HepG2 (cell line): ENCODE results near the gene CAP2.

ENCODE experiments used
- CENPX ChIP-seq: sonication (generic); formaldehyde crosslinking; IDR thresholded peaks from 2 replicates; pipeline ENCODE4 v1.9.0; 2021; ENCODE audit warnings: mild to moderate bottlenecking, missing genetic modification reagents, moderate library complexity
- ETV6 ChIP-seq: sonication (generic); formaldehyde crosslinking; conservative IDR thresholded peaks from 2 replicates; pipeline ENCODE4 v1.4.0; 2020; ENCODE audit warnings: missing genetic modification reagents
- EZH2 ChIP-seq: conservative IDR thresholded peaks from 2 replicates; pipeline ENCODE4 v1.6.1; 2012; ENCODE audit warnings: mild to moderate bottlenecking, low read depth, low read length, moderate library complexity
- HDAC6 ChIP-seq: fragments of 200-600 bp; sonication (generic); IDR thresholded peaks from 2 replicates; pipeline ENCODE4 v1.7.0; 2017; ENCODE audit warnings: mild to moderate bottlenecking, antibody characterized with exemption, low read length, low read depth
- IKZF1 ChIP-seq: fragments of 450-650 bp; IDR thresholded peaks from 2 replicates; pipeline ENCODE4 v1.7.1; 2016
- PCBP2 ChIP-seq: fragments of 200-400 bp; formaldehyde crosslinking; optimal IDR thresholded peaks from 2 replicates; pipeline ENCODE3; 2018; ENCODE audit warnings: low read length, low read depth; ENCODE audit not compliant: poor library complexity, severe bottlenecking
- POLR2AphosphoS5 ChIP-seq: IDR thresholded peaks from 2 replicates; pipeline ENCODE4 v1.6.1; 2012; ENCODE audit warnings: low read depth, low read length
- PTBP1 ChIP-seq: fragments of 200-400 bp; formaldehyde crosslinking; IDR thresholded peaks from 2 replicates; pipeline ENCODE4 v1.6.1; 2018; ENCODE audit warnings: low read length, low read depth; ENCODE audit not compliant: poor library complexity, severe bottlenecking
- SRSF4 ChIP-seq: fragments of 200-400 bp; formaldehyde crosslinking; IDR thresholded peaks from one replicate; pipeline ENCODE4 v1.6.1; 2018; ENCODE audit warnings: mild to moderate bottlenecking, low read depth, low read length, moderate library complexity; ENCODE audit not compliant: poor library complexity, severe bottlenecking
- TARDBP ChIP-seq: sonication (generic); formaldehyde crosslinking; IDR thresholded peaks from 2 replicates; pipeline ENCODE4 v1.8.0; 2022; ENCODE audit warnings: mild to moderate bottlenecking, missing genetic modification reagents
- TF ChIP-seq, protein P1 (sequence below): sonication (generic); formaldehyde crosslinking; IDR thresholded peaks from 2 replicates; pipeline ENCODE4 v1.4.0; 2020; ENCODE audit warnings: missing genetic modification reagents
- TF ChIP-seq, protein P2 (sequence below), 2 experiments: fragments of 450-650 bp in 1 of 2; sonication (generic) in 1 of 2; formaldehyde crosslinking in 1 of 2; IDR thresholded peaks; 2 replicates each; pipeline versions ENCODE4 v1.6.1 to v1.8.0; 2016 to 2022; ENCODE audit warnings: antibody characterized with exemption in 1 of 2, mild to moderate bottlenecking in 1 of 2, missing genetic modification reagents in 1 of 2

DNA sequence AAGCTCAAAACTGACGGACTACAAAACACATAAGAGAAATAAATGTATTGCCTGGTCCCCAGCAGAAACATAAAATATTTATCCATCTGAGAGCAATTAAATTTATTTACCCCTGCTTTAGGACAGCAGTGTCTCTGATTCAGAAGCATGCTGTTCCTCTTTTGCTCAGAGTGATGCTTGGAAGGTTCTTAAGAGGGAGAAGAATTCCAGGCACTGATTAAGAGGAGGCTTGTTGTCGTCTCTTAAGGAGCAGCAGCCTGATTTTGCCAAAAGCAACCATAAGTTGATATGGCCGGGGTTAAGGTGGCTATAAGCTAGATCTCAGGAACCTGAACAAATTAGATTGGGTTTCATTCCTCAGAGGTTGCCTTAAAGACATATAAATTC lies 25.8 kb downstream of the CAP2 start:
- no peak for TF ChIP-seq POLR2AphosphoS5
- TF ChIP-seq IKZF1 = no peak
- TF ChIP-seq PCBP2 = no peak
- no peak for TF ChIP-seq EZH2
- TF ChIP-seq TARDBP = no peak
- TF ChIP-seq HDAC6 = no peak
- no peak for TF ChIP-seq SRSF4
- no peak for TF ChIP-seq CENPX (CRISPR knock-in tag)
- no peak for TF ChIP-seq PTBP1
- TF ChIP-seq ETV6 (CRISPR knock-in tag) = no peak
- TF ChIP-seq, protein P1, sequence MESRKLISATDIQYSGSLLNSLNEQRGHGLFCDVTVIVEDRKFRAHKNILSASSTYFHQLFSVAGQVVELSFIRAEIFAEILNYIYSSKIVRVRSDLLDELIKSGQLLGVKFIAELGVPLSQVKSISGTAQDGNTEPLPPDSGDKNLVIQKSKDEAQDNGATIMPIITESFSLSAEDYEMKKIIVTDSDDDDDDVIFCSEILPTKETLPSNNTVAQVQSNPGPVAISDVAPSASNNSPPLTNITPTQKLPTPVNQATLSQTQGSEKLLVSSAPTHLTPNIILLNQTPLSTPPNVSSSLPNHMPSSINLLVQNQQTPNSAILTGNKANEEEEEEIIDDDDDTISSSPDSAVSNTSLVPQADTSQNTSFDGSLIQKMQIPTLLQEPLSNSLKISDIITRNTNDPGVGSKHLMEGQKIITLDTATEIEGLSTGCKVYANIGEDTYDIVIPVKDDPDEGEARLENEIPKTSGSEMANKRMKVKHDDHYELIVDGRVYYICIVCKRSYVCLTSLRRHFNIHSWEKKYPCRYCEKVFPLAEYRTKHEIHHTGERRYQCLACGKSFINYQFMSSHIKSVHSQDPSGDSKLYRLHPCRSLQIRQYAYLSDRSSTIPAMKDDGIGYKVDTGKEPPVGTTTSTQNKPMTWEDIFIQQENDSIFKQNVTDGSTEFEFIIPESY = no peak
- TF ChIP-seq, protein P2, sequence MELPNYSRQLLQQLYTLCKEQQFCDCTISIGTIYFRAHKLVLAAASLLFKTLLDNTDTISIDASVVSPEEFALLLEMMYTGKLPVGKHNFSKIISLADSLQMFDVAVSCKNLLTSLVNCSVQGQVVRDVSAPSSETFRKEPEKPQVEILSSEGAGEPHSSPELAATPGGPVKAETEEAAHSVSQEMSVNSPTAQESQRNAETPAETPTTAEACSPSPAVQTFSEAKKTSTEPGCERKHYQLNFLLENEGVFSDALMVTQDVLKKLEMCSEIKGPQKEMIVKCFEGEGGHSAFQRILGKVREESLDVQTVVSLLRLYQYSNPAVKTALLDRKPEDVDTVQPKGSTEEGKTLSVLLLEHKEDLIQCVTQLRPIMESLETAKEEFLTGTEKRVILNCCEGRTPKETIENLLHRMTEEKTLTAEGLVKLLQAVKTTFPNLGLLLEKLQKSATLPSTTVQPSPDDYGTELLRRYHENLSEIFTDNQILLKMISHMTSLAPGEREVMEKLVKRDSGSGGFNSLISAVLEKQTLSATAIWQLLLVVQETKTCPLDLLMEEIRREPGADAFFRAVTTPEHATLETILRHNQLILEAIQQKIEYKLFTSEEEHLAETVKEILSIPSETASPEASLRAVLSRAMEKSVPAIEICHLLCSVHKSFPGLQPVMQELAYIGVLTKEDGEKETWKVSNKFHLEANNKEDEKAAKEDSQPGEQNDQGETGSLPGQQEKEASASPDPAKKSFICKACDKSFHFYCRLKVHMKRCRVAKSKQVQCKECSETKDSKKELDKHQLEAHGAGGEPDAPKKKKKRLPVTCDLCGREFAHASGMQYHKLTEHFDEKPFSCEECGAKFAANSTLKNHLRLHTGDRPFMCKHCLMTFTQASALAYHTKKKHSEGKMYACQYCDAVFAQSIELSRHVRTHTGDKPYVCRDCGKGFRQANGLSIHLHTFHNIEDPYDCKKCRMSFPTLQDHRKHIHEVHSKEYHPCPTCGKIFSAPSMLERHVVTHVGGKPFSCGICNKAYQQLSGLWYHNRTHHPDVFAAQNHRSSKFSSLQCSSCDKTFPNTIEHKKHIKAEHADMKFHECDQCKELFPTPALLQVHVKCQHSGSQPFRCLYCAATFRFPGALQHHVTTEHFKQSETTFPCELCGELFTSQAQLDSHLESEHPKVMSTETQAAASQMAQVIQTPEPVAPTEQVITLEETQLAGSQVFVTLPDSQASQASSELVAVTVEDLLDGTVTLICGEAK (IDR thresholded peaks at IDR 0.05) = no peak
- TF ChIP-seq, protein P2 (CRISPR knock-in tag; IDR thresholded peaks at IDR 0.05) = no peak
